Superior temporal gyrus (tissue), 1 donor: ENCODE data around the gene SRGAP3.

Experiments
- DNase-seq: peaks from one replicate; pipeline ENCODE4 v3.0.0-alpha.2; 2016; ENCODE audit errors: extremely low spot score

Gene SRGAP3

GRCh38 chr3:9253327-9253726, 3.9 kb upstream of the SRGAP3 start:
- no peak for DNase-seq

- DNase-seq: no peak
These were observed 1.8 kb upstream of the SRGAP3 start for GRCh38 chr3:9251055-9251786.

GRCh38 chr3:9250236-9250635, 790 bp upstream of the SRGAP3 start:
- DNase-seq: peak; percentile 64

GRCh38 chr3:9248522-9249271, 749 bp downstream of the SRGAP3 start:
- DNase-seq: peak; percentile 68

- peak; percentile 40 for DNase-seq
These were observed 1.4 kb downstream of the SRGAP3 start for GRCh38 chr3:9247941-9248521.

GRCh38 chr3:9247361-9247940, 2.0 kb downstream of the SRGAP3 start:
- DNase-seq: peak; percentile 56

GRCh38 chr3:9246189-9246588, 3.3 kb downstream of the SRGAP3 start:
- peak; percentile 9 for DNase-seq

GRCh38 chr3:9244495-9245183, 4.8 kb downstream of the SRGAP3 start:
- DNase-seq: peak; percentile 21

- no peak for DNase-seq
These were observed 7.5 kb downstream of the SRGAP3 start for GRCh38 chr3:9241956-9242355.

GRCh38 chr3:9239680-9240079, 9.8 kb downstream of the SRGAP3 start:
- DNase-seq: peak; percentile 13

GRCh38 chr3:9238721-9239295, 10.6 kb downstream of the SRGAP3 start:
- peak; percentile 9 for DNase-seq

GRCh38 chr3:9238276-9238675, 11.2 kb downstream of the SRGAP3 start:
- peak; percentile 3 for DNase-seq

GRCh38 chr3:9233814-9234600, 15.4 kb downstream of the SRGAP3 start:
- DNase-seq: no peak

- DNase-seq: no peak
These were observed 16.3 kb downstream of the SRGAP3 start for GRCh38 chr3:9233101-9233500.

- no peak for DNase-seq
These were observed 17.5 kb downstream of the SRGAP3 start for GRCh38 chr3:9231937-9232336.

GRCh38 chr3:9231471-9231870, 18.0 kb downstream of the SRGAP3 start:
- no peak for DNase-seq

GRCh38 chr3:9231006-9231405, 18.4 kb downstream of the SRGAP3 start:
- peak; percentile 58 for DNase-seq

GRCh38 chr3:9230596-9230995, 18.9 kb downstream of the SRGAP3 start:
- DNase-seq: no peak

- no peak for DNase-seq
These were observed 19.6 kb downstream of the SRGAP3 start for GRCh38 chr3:9229879-9230278.

GRCh38 chr3:9229325-9229724, 20.1 kb downstream of the SRGAP3 start:
- no peak for DNase-seq

- DNase-seq: no peak
These were observed 23.1 kb downstream of the SRGAP3 start for GRCh38 chr3:9226326-9226725.
